Fibroblast of lung (primary cell): ENCODE measurements around the gene NEK11. TPM values are rescaled to one million over a fixed set of nuclear protein-coding genes. Genes with fewer than 3 reads are reported as not detected.

Experiments
- DNase-seq, 2 donors: peaks; one replicate each; pipeline versions ENCODE4 v3.0.0 to v3.0.0-alpha.2; 2010; ENCODE audit warnings: low read depth in 2 of 2
- H2AFZ ChIP-seq: 2 replicates; pipeline ENCODE4 v1.5.1; 2012; ENCODE audit warnings: low read length, control low read depth, inconsistent platforms
- H3K27ac ChIP-seq: 2 replicates; pipeline ENCODE4 v1.5.1; 2011; ENCODE audit warnings: low read length, control low read depth; ENCODE audit not compliant: insufficient read depth
- H3K27me3 ChIP-seq: 2 replicates; pipeline ENCODE4 v1.5.1; 2011; ENCODE audit warnings: mild to moderate bottlenecking, low read length; ENCODE audit not compliant: control insufficient read depth, insufficient read depth
- H3K36me3 ChIP-seq: 2 replicates; pipeline ENCODE4 v1.5.1; 2011; ENCODE audit warnings: low read length; ENCODE audit not compliant: control insufficient read depth, insufficient read depth
- H3K4me1 ChIP-seq: 2 replicates; pipeline ENCODE4 v1.5.1; 2011; ENCODE audit warnings: low read length; ENCODE audit not compliant: control insufficient read depth, insufficient read depth; ENCODE audit errors: extremely low read depth
- H3K4me2 ChIP-seq: 2 replicates; pipeline ENCODE4 v1.5.1; 2011; ENCODE audit warnings: low read length, control low read depth; ENCODE audit not compliant: insufficient read depth; ENCODE audit errors: extremely low read depth
- H3K4me3 ChIP-seq, 4 experiments: fragments of 200-600 bp in 1 of 4; sonication (generic) in 1 of 4; replicated peaks in 1 of 4; 2 replicates each; pipeline ENCODE4 v1.5.1; 2011 to 2016; ENCODE audit warnings: low read length in 4 of 4, low read depth in 3 of 4, mild to moderate bottlenecking in 3 of 4, control low read depth in 2 of 4, inconsistent platforms in 1 of 4, mixed read lengths in 1 of 4; ENCODE audit not compliant: insufficient read depth in 1 of 4; ENCODE audit errors: control extremely low read depth in 1 of 4
- H3K79me2 ChIP-seq: 2 replicates; pipeline ENCODE4 v1.5.1; 2012; ENCODE audit warnings: mild to moderate bottlenecking, low read length, inconsistent platforms; ENCODE audit not compliant: control insufficient read depth, insufficient read depth
- H3K9ac ChIP-seq: 2 replicates; pipeline ENCODE4 v1.5.1; 2011; ENCODE audit warnings: mild to moderate bottlenecking, low read length, control low read depth; ENCODE audit not compliant: insufficient read depth
- H3K9me3 ChIP-seq: 2 replicates; pipeline ENCODE4 v1.5.1; 2012; ENCODE audit warnings: low read depth, low read length; ENCODE audit not compliant: control insufficient read depth, insufficient read depth
- H4K20me1 ChIP-seq: 2 replicates; pipeline ENCODE4 v1.5.1; 2011; ENCODE audit warnings: low read length; ENCODE audit not compliant: control insufficient read depth, insufficient read depth; ENCODE audit errors: extremely low read depth
- EZH2 ChIP-seq: IDR thresholded peaks from 2 replicates; pipeline ENCODE4 v1.5.1; 2012; ENCODE audit warnings: low read length, control low read depth, mild to moderate bottlenecking; ENCODE audit errors: missing control alignments
- polyA minus RNA-seq: library from RNA; depleted of rRNA, polyadenylated mRNA; stranded (reverse); fragments of >200 nt; gene quantifications from 2 replicates; pipeline ENCODE4 v1.2.3, GENCODE V29; 2011; ENCODE audit warnings: low replicate concordance
- polyA plus RNA-seq, 2 donors: library from polyadenylated mRNA; depleted of rRNA in 1 of 2; stranded (reverse) in 1 of 2; unstranded in 1 of 2; fragments of >200 nt; gene quantifications; 2 replicates each; pipeline ENCODE4 v1.2.1, GENCODE V29; 2011 to 2012; ENCODE audit warnings: missing spikeins in 1 of 2
- total RNA-seq: library from RNA; depleted of rRNA; stranded (reverse); fragments of >200 nt; gene quantifications from 2 replicates; pipeline ENCODE4 v1.2.1, GENCODE V29; 2014
- TF ChIP-seq, protein P1 (sequence below), 2 donors: IDR thresholded peaks in 1 of 2; conservative IDR thresholded peaks in 1 of 2; 1 replicate in 1 of 2; 2 replicates in 1 of 2; pipeline ENCODE4 v1.5.1; 2011 to 2012; ENCODE audit warnings: low read length in 2 of 2, control low read depth in 1 of 2, inconsistent platforms in 1 of 2, low read depth in 1 of 2, mild to moderate bottlenecking in 1 of 2

Gene NEK11, protein sequence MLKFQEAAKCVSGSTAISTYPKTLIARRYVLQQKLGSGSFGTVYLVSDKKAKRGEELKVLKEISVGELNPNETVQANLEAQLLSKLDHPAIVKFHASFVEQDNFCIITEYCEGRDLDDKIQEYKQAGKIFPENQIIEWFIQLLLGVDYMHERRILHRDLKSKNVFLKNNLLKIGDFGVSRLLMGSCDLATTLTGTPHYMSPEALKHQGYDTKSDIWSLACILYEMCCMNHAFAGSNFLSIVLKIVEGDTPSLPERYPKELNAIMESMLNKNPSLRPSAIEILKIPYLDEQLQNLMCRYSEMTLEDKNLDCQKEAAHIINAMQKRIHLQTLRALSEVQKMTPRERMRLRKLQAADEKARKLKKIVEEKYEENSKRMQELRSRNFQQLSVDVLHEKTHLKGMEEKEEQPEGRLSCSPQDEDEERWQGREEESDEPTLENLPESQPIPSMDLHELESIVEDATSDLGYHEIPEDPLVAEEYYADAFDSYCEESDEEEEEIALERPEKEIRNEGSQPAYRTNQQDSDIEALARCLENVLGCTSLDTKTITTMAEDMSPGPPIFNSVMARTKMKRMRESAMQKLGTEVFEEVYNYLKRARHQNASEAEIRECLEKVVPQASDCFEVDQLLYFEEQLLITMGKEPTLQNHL
- total RNA-seq (13.0 and 14.4 TPM in 2 replicates), polyA plus RNA-seq (3.3 and 4.3 TPM in 2 replicates), polyA minus RNA-seq (0.48 and 1.6 TPM in 2 replicates)
- polyA plus RNA-seq (2012): 2.5 and 2.8 TPM in 2 replicates

DNA sequence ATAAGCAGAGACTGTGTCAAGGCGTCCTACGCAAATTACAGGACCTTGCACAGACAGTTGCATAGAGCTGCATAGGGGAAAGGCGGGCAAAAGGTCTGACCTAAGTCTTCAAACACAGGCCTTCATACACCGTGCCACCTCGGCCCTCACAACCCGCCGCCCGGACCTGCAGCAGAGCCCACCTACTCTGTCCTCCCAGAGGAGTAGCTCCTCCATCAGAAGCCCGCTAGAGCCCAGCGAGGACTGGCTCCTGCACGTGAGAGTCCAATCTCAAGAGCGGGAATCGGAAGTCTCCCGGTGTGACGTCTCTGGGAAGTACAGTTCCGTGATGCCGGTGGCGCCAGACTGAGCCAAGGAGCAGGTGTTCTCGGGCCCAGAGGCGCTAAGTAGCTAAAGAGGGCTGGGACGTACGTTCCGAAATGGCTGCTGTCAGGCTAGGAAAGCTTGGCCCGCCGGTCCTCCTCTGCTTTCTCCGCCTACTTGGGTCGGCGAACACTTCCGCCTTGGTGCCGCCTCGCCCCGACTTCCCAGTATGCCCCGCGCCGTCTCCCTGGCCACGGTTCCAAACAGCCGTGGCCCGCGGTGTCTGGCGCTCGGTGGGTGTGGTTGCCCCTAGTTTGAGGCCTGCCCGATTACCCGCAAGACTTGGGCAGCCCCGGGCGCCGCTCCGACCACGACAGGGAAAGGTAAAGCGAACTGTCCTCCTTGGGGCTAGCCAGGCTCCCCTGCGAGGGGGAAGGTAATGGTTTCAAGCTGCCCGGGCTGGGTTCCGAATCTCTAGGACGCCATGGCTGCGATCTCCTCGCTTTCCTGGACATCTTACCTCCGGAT is at the start of gene NEK11, which contains the start of gene ASTE1:
Gene NEK11 (plus strand): TSS at position 557 of the 831 bp plus-strand sequence. CDS start 2,832 bp downstream, outside the sequence.
Gene ASTE1 (minus strand): TSS at position 505 of the 831 bp plus-strand sequence. CDS start 1,519 bp downstream, outside the sequence.
- no peaks in the 10 kb centered on the region for H4K20me1 ChIP-seq
- H3K4me1 ChIP-seq: no peaks in the 10 kb centered on the region
- H3K4me2 ChIP-seq: peak within 1 kb of the TSS; percentile 86
- DNase-seq: peak; percentile 76 to 83
- no peaks in the 10 kb centered on the region for H3K27me3 ChIP-seq
- H3K79me2 ChIP-seq: no peaks in the 10 kb centered on the region
- peak within 1 kb of the TSS; percentile 99 for H2AFZ ChIP-seq
- TF ChIP-seq EZH2: no peak
- TF ChIP-seq, protein P1, sequence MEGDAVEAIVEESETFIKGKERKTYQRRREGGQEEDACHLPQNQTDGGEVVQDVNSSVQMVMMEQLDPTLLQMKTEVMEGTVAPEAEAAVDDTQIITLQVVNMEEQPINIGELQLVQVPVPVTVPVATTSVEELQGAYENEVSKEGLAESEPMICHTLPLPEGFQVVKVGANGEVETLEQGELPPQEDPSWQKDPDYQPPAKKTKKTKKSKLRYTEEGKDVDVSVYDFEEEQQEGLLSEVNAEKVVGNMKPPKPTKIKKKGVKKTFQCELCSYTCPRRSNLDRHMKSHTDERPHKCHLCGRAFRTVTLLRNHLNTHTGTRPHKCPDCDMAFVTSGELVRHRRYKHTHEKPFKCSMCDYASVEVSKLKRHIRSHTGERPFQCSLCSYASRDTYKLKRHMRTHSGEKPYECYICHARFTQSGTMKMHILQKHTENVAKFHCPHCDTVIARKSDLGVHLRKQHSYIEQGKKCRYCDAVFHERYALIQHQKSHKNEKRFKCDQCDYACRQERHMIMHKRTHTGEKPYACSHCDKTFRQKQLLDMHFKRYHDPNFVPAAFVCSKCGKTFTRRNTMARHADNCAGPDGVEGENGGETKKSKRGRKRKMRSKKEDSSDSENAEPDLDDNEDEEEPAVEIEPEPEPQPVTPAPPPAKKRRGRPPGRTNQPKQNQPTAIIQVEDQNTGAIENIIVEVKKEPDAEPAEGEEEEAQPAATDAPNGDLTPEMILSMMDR (conservative IDR thresholded peaks at IDR 0.05 in 1 of 2, IDR thresholded peaks at IDR 0.05 in 1 of 2; ENCODE audit: low read depth in 1 of 2, low read length in 2 of 2): no peak
- no peaks in the 10 kb centered on the region for H3K36me3 ChIP-seq
- H3K9ac ChIP-seq: peak within 1 kb of the TSS; percentile 92
- H3K27ac ChIP-seq: peak within 1 kb of the TSS; percentile 97
- H3K9me3 ChIP-seq: no peaks in the 10 kb centered on the region
- peak within 1 kb of the TSS; percentile 80 to 93 (median 88) for H3K4me3 ChIP-seq

DNA sequence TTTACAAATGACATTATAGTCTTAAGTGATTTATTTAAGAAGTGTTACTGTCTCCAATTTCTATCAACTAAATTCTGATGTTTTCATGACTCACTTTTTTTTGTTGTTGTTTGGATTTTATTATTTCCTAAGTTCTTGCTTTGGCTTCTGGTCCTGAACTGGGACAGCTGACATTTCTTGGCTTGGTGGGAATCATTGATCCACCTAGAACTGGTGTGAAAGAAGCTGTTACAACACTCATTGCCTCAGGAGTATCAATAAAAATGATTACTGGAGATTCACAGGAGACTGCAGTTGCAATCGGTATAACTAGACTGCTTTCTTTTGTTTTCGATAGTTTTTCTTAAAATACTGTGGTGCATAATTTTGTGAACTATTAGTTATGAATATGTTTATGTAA is 47.6 kb upstream of the NEK11 start:
- DNase-seq: no peak
- no peaks in the 10 kb centered on the region for H3K9me3 ChIP-seq
- H3K9ac ChIP-seq: no peak overlapping the region
- no peaks in the 10 kb centered on the region for H3K79me2 ChIP-seq
- H2AFZ ChIP-seq: no peak overlapping the region
- H3K27ac ChIP-seq: no peak overlapping the region
- peaks cover 5% of the 10 kb centered on the region for H3K36me3 ChIP-seq
- H3K4me1 ChIP-seq: no peaks in the 10 kb centered on the region
- no peaks in the 10 kb centered on the region for H4K20me1 ChIP-seq
- H3K27me3 ChIP-seq: no peaks in the 10 kb centered on the region
- no peak overlapping the region for H3K4me3 ChIP-seq
- peak overlapping the region; percentile 1 for H3K4me2 ChIP-seq
- no peak for TF ChIP-seq EZH2
- TF ChIP-seq, protein P1 (conservative IDR thresholded peaks at IDR 0.05 in 1 of 2, IDR thresholded peaks at IDR 0.05 in 1 of 2; ENCODE audit: low read depth in 1 of 2, low read length in 2 of 2): no peak
